Body of pancreas (tissue), 4 donors: ENCODE data around the gene SCAP.

Experiments
- CTCF ChIP-seq, 7 experiments: fragments of 450-650 bp in 4 of 7; fragments of 200-600 bp in 3 of 7; sonication (generic) in 3 of 7; IDR thresholded peaks; one replicate each; pipeline ENCODE4 v1.5.1; 2016 to 2019; ENCODE audit warnings: antibody characterized with exemption in 7 of 7
- POLR2A ChIP-seq, 3 donors: fragments of 450-650 bp; IDR thresholded peaks; one replicate each; pipeline ENCODE4 v1.6.1; 2016; ENCODE audit warnings: antibody characterized with exemption in 3 of 3, mild to moderate bottlenecking in 2 of 3

- TF ChIP-seq POLR2A (IDR thresholded peaks at IDR 0.05) (no peak), CTCF (IDR thresholded peaks at IDR 0.05) (no peak)
These were observed 33.8 kb downstream of the SCAP start for GRCh38 chr3:47441796-47442551.
